HG03280 (cell line): ENCODE data around the gene FOXK1.
"Not testable (repeated sequence)": the region's sequence is repeated elsewhere in the genome, so short reads cannot be mapped to it uniquely, and the experiment has no call there.

Source experiments
- ATAC-seq: cut with Tn5 transposase; IDR thresholded peaks from one replicate; pipeline ENCODE4 v1.9.1; 2021; ENCODE audit warnings: mild to moderate bottlenecking, moderate library complexity; ENCODE audit not compliant: unreplicated experiment

Gene FOXK1

GRCh38 chr7:4665661-4666060 lies 16.4 kb upstream of the FOXK1 start:
- no peak for ATAC-seq

- ATAC-seq = no peak
Observed at GRCh38 chr7:4667776-4668509, 14.2 kb upstream of the FOXK1 start.

- ATAC-seq = no peak
Observed at GRCh38 chr7:4668510-4668847, 13.6 kb upstream of the FOXK1 start.

- no peak for ATAC-seq
Observed at GRCh38 chr7:4670791-4671190, 11.3 kb upstream of the FOXK1 start.

GRCh38 chr7:4675771-4676367 lies 6.2 kb upstream of the FOXK1 start:
- ATAC-seq = no peak

- not testable (repeated sequence) for ATAC-seq
Observed at GRCh38 chr7:4677518-4677917, 4.6 kb upstream of the FOXK1 start.

GRCh38 chr7:4681218-4681851 lies 760 bp upstream of the FOXK1 start:
- no peak for ATAC-seq

GRCh38 chr7:4682621-4683042 lies 537 bp downstream of the FOXK1 start:
- peak; percentile 26 for ATAC-seq

- no peak for ATAC-seq
Observed at GRCh38 chr7:4683043-4683883, 1.2 kb downstream of the FOXK1 start.

- ATAC-seq = peak; percentile 30
Observed at GRCh38 chr7:4683884-4684565, 1.9 kb downstream of the FOXK1 start.

- no peak for ATAC-seq
Observed at GRCh38 chr7:4684846-4685245, 2.8 kb downstream of the FOXK1 start.

- ATAC-seq = not testable (repeated sequence)
Observed at GRCh38 chr7:4685676-4686075, 3.6 kb downstream of the FOXK1 start.

GRCh38 chr7:4687956-4688355 lies 5.9 kb downstream of the FOXK1 start:
- no peak for ATAC-seq

- ATAC-seq = no peak
Observed at GRCh38 chr7:4689151-4689550, 7.1 kb downstream of the FOXK1 start.

GRCh38 chr7:4689668-4690067 lies 7.6 kb downstream of the FOXK1 start:
- no peak for ATAC-seq

- ATAC-seq = no peak
Observed at GRCh38 chr7:4690953-4691856, 9.1 kb downstream of the FOXK1 start.

GRCh38 chr7:4692055-4692454 lies 10.0 kb downstream of the FOXK1 start:
- ATAC-seq = no peak

- ATAC-seq = not testable (repeated sequence)
Observed at GRCh38 chr7:4692622-4693021, 10.5 kb downstream of the FOXK1 start.

GRCh38 chr7:4693152-4693551 lies 11.1 kb downstream of the FOXK1 start:
- ATAC-seq = no peak

- ATAC-seq = no peak
Observed at GRCh38 chr7:4693749-4694148, 11.7 kb downstream of the FOXK1 start.
